Cardiac fibroblast (primary cell): ENCODE data around the gene CDK5RAP1.

Source experiments
- DNase-seq, 2 donors: peaks; one replicate each; pipeline versions ENCODE4 v3.0.0 to v3.0.0-alpha.2; 2010; ENCODE audit warnings: low read depth in 2 of 2
- H3K4me3 ChIP-seq, 2 donors: replicated peaks in 1 of 2; 1 replicate in 1 of 2; 2 replicates in 1 of 2; pipeline ENCODE4 v1.5.1; 2011; ENCODE audit warnings: low read depth in 2 of 2, low read length in 2 of 2, mild to moderate bottlenecking in 2 of 2, moderate library complexity in 1 of 2
- TF ChIP-seq, protein P1 (sequence below): IDR thresholded peaks from one replicate; pipeline ENCODE4 v1.5.1; 2011; ENCODE audit warnings: low read depth, mild to moderate bottlenecking, low read length, inconsistent platforms

The CDK5RAP1 gene

DNA sequence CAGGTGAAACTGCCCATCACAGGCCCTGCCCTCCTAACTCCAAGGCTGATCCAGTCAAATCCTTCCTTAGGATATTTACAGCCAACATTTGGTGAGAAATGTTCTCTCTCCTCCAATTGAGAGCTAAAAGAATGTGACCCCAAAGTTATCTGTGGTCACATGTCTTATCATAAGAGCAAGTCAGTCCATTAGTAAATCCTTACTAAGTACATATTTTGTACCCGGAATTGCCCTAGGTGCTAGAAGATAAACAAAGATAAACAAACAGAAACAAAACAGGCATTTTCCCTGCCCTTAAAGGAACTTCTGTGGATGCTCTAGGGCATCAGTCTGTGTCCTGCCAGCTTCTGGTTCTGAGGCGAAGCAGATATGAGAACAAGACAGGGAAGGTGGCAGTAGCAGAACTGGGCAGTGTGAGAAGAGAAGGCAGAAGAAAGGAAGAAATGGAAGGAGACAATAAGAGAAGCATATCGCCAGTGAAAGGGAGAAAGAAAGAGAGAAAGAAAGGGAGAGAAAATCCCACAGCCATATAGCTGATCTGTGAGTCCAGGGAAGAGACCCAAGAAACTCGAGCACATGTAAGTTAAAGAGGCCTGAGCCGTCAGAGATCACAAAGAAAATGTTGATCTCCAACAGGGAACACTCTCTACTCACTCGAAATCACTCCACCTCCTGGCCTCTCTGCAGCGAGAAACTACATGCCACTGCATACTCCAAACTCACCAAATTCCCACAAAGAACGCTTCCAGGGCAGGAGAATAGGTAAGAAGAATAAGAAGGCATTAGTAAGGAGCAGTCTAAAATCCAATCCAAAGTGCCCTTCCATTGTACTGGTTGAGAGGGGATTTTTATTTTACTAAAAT, 41.7 kb downstream of the CDK5RAP1 start:
- TF ChIP-seq, protein P1, sequence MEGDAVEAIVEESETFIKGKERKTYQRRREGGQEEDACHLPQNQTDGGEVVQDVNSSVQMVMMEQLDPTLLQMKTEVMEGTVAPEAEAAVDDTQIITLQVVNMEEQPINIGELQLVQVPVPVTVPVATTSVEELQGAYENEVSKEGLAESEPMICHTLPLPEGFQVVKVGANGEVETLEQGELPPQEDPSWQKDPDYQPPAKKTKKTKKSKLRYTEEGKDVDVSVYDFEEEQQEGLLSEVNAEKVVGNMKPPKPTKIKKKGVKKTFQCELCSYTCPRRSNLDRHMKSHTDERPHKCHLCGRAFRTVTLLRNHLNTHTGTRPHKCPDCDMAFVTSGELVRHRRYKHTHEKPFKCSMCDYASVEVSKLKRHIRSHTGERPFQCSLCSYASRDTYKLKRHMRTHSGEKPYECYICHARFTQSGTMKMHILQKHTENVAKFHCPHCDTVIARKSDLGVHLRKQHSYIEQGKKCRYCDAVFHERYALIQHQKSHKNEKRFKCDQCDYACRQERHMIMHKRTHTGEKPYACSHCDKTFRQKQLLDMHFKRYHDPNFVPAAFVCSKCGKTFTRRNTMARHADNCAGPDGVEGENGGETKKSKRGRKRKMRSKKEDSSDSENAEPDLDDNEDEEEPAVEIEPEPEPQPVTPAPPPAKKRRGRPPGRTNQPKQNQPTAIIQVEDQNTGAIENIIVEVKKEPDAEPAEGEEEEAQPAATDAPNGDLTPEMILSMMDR, result no peak
- peak in 1 of 2 donors; percentile 11 for DNase-seq
- no peak overlapping the region for H3K4me3 ChIP-seq

DNA sequence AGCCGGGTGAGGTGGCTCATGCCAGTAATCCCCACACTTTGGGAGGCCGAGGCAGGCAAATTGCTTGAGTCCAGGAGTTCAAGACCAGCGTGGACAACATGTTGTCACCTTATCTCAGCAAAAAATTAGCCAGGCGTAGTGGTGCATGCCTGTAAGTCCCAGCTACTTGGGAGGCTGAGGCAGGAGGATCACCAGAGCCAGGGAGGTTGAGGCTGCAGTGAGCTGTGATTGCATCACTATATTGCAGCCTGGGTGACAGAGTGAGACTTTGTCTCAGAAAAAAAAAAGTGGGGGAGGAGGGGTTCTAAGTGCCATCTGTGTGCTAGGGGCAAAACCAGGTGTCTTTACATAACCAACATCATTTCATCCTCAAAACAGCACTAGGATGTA, 48.3 kb downstream of the CDK5RAP1 start:
- TF ChIP-seq, protein P1, result no peak
- DNase-seq, result no peak
- no peak overlapping the region for H3K4me3 ChIP-seq

DNA sequence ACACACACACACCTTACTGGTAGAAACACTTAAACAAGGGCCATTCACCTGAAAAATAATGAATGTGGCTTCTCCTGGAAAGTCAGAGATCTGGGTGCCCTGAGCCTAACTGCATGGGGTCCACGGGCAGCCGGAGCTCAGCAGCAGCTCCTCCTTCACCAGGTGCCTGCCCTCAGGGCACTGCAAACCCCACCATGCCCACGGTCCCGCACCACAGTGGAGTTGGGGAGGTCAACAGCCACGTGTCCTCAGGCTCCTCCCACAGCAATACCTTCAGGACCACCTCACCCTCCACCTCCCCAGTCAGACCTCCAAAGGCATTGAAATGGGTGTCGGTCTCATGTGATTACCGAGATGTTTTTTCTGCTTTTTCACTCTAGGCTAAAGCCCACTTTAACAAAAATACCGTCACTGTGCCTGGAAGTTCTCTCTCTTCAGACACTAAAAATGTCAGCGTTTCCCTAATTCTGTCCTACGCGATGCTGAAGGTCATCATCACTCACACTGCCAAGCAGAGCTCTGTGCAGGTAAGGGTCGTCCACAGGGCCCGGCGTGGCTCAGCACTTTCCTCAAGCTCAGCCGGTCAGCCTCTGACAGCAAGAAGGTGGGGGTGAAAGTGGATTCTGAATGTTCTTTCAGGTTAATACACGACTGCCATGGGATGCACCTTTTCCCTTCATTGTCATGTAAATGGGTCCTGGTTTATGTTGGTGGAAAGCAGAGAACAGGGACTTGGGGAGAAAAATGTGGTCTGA, 48.9 kb downstream of the CDK5RAP1 start:
- H3K4me3 ChIP-seq, result no peak overlapping the region
- no peak for DNase-seq
- TF ChIP-seq, protein P1, result no peak

DNA sequence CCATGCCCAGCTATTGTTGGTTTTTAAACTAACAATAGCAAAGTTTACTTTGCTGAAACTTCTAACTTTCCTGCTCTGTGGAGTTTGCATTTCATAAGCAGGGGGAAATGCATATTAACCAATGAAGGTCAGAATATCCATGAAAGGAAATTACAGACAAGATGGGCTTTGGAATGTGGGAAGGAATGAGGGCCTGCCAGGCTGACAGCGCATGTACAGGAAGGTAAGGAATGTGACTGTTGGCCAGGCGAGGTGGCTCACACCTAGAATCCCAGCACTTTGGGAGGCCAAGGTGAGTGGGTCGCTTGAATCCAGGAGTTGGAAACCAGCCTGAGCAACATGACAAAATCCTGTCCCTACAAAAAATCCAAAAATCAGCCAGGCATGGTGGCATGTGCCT, 49.6 kb downstream of the CDK5RAP1 start:
- H3K4me3 ChIP-seq, result no peak overlapping the region
- TF ChIP-seq, protein P1, result no peak
- no peak for DNase-seq

DNA sequence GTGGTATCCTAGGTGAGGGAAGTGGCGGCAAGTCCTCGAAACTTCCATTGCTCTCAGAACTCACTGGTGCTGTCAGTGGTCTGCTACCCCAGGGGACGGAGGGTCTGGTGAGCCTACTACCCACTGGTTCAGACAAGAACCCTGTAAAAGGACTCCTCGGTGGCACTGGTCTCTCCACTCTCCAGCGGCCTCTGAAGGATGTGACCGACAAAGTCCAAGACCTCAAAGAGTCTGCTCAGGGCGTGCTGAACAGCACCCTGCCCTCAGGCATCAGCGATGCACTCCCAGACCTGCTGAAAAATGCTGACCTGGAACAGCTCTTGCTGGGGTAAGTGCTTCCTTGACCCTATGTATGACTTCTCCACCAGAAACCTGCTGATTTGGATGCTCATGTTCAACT, 51.8 kb downstream of the CDK5RAP1 start:
- TF ChIP-seq, protein P1, result no peak
- no peak for DNase-seq
- no peak overlapping the region for H3K4me3 ChIP-seq

DNA sequence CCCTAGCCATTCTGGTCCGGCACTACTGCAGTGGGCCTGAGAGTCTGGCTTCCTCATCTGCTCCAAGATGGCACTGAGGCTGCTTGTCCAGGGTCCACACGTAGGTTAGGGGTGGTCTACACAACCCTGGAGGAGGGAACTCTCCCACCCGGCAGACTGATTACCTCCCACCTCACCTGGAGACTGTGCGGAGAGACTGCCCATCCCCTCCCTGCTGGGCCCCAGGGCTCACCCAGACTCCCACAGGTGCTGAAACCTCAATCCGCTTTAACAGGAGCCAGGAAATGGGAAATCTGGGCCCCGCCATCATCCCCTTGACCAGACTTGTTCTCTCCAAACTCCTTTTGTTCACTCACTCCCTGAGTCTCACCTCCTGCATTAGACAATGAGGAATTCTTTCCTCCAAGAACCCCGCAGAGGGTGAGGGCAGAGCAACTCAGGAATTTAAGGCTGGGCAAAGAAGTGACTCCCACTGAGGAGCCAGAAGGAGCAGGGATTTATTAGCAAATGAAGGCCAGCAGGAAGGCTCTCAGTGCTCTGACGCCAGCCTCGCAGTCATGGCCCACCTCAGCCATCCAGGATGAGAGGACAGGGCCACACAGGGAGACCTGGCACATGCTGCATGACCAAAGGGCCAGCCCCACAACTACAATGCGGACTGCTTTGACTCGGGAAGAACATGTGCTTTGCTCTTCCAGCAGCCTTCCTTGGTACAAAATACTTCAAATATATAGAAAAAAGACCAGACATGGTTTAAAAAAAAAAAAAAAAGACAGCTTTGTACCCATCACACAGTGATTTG, 53.0 kb downstream of the CDK5RAP1 start:
- H3K4me3 ChIP-seq, result no peak overlapping the region
- DNase-seq, result no peak
- TF ChIP-seq, protein P1, result no peak
